GM18519 (cell line): ENCODE data around the gene APBA2.

Experiments used
- ATAC-seq: cut with Tn5 transposase; IDR thresholded peaks from one replicate; pipeline ENCODE4 v1.9.1; 2021; ENCODE audit warnings: mild to moderate bottlenecking, moderate library complexity; ENCODE audit not compliant: unreplicated experiment, low FRiP score

The APBA2 gene

GRCh38 chr15:29110176-29110575 lies 224.4 kb downstream of the APBA2 start:
- no peak for ATAC-seq

DNA sequence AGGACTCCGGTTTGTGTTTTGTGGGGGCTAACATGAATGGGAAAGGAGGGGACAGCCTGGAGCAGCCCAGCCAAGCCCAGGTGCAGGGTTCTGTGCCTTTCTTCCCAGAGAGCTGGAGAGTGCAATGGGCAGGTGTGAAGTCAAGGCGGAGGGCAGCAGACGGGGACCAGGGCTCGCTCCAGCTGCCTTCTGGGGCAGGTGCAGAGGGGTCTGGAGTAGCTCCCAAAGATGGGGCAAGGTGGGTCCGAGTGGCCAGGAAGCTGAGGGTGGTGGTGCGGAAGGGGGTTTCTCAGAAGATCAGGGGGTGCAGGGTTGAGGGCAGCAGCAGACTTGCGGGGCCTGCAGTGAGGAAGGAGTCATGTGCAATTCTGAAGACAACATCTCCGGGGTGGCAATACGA lies 225.0 kb downstream of the APBA2 start:
- no peak for ATAC-seq

GRCh38 chr15:29111705-29112281 lies 226.0 kb downstream of the APBA2 start:
- no peak for ATAC-seq

DNA sequence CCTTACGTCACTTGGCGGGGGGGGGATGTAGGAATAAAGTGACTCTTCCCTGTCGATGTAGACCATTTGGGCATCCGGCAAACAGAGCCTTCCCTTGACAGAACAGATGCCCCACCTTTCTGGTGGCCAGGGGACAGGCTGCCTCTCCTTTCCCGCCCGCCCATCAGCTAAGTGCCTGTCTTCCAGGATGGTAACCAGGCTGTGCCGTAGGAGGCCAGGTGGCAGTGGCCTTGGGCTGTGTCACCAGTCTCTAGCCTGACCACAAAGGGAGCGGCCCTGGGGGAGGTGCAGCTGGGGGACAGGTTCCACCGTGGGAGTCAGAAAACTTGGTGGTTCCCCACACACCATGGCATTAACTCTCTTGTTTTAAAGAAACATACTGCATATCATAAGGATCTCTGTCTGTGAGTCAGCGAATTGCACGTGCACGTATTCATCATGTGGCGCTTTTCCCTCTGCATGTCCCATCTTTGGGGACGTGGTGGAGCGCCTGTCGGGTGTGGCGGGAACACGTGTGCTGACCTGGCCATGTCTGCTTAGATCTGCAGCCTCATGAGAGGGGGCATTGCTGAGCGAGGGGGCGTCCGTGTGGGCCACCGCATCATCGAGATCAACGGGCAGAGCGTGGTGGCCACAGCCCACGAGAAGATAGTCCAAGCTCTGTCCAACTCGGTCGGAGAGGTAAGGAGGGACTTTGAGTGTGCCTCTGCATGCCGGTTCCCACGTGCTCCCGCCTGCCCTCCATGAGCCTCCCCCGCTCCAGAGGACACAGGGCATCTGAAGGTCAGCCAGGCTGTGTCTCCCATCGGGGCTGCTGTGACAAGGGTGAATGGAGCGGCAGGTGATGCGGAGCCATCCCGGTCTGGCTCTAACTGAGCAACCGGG lies 227.8 kb downstream of the APBA2 start:
- ATAC-seq: no peak

DNA sequence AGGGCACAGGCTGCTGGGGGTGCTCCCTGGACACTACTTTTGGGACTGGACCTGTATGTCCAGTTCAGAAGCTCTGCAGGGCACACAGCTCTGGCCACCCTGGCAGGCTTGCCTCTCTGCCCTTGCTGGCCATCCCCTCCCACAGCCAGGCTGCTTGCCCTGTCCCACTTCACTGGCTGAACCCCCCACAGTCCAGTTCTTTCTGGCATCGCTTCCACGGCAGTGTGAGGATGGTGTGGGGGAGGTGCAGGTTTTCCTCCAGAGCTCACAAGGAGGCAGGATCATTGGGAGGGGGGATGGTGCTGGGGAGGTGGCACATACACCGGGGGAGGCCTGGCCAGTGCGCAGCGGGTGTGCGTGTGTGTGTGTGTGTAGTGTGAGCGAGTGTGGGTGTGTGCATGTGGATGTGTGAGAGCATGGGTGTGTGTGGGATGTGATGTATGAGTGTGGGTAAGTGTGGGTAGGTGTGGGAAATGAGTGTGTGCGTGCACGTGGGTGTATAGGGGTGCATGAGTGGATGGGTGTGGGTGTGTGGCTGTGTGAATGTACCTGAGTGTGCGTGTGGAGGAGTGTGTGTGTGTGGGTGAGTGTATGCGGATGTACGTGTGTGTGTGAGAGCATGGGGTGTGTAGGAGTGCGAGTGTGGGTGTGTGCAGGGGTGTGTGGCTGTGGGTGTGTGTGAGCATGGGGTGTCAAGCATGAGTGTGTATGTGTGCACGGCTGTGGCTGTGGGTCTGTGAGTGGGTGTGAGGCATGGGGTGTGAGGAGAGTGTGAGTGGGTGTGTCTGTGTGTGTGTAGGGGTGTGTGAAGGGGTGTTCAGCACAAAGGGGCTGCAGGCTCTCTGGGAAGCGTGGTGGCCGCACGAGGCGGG lies 228.7 kb downstream of the APBA2 start:
- no peak for ATAC-seq

- ATAC-seq: no peak
Measured at GRCh38 chr15:29115093-29115991, 229.6 kb downstream of the APBA2 start.

GRCh38 chr15:29116970-29117700 lies 231.4 kb downstream of the APBA2 start:
- ATAC-seq: no peak

DNA sequence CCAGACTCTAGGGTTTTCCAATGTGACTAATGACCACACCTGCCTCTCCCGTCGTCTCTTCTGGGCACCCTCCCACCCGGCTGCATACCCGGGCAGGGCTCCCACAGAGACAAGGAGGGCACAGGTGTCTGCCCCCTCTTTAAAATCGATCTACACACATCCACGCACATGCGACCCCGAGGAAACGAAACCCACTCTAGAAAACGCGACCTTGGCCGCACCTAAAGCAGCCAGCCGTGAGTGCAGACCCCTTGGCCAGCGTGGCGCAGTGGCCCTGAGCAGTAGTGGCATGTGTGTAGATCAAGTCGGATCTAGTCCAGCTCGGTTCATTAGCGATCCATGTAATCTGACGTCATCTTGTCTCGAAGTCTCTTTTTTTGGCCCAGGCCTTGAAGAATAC lies 232.0 kb downstream of the APBA2 start:
- ATAC-seq: no peak

- ATAC-seq: no peak
Measured at GRCh38 chr15:29119847-29120246, 234.1 kb downstream of the APBA2 start.

- no peak for ATAC-seq
Measured at GRCh38 chr15:29120593-29121368, 235.0 kb downstream of the APBA2 start.

- no peak for ATAC-seq
Measured at GRCh38 chr15:29121369-29121656, 235.5 kb downstream of the APBA2 start.

GRCh38 chr15:29121907-29122306 lies 236.1 kb downstream of the APBA2 start:
- no peak for ATAC-seq

DNA sequence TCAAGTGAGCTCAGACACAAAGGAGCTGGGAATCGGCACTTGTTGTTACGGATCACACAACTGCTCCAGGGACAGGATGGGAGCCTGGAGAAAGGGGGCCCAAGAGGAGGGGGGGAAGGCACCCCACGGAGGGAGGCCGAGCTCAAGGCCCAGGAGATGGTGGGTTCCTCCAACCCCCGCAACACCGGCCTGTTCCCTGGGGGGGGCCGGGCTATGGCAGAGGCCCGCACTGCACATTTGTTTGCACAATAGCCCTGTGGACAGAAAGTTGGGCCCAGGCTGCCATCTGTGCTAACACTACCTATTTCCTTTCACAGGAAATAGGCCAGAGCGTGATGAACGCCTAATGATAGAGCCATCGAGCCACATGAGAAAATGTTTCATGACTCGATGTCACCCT lies 236.7 kb downstream of the APBA2 start:
- no peak for ATAC-seq

GRCh38 chr15:29123171-29123570 lies 237.4 kb downstream of the APBA2 start:
- ATAC-seq: no peak

DNA sequence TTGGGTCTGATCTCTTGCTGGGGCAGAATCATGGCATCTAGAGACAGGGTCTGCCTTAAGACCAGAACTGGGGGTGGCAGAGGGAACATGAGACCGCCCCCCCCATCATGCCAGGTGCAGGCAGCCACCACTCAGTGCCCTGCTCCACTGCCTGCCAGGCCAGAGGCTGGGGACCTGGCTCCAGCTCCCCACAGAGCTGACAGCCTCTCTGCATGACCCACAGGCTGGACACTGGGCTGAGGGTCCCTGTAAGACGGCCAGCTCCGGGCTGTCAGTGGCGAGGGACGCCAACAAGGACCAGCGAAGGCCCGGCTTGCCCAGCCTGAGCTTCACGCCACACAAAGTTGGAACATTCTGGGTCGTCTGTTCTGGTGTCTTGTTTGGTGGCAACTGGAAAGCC lies 238.2 kb downstream of the APBA2 start:
- no peak for ATAC-seq

GRCh38 chr15:29124581-29125381 lies 239.0 kb downstream of the APBA2 start:
- ATAC-seq: no peak

GRCh38 chr15:29125382-29126207 lies 239.8 kb downstream of the APBA2 start:
- no peak for ATAC-seq
